Esophagus squamous epithelium (tissue), 5 donors: ENCODE results near the gene FAM135A. TPM values are rescaled to one million over a fixed set of nuclear protein-coding genes. Genes with fewer than 3 reads are reported as not detected.

ENCODE experiments used
- DNase-seq: peaks from one replicate; lab custom pipeline; 2025; lab: John Stamatoyannopoulos, UW
- H3K27ac ChIP-seq, 4 donors: fragments of 200-600 bp; sonication (generic); one replicate each; pipeline ENCODE4 v1.5.1; 2016 to 2019; ENCODE audit warnings: mild to moderate bottlenecking in 1 of 4
- H3K27me3 ChIP-seq, 4 donors: fragments of 200-600 bp; sonication (generic); 1 replicate in 3 of 4; 2 replicates in 1 of 4; pipeline versions ENCODE4 v1.5.1 to v1.6.0; 2017 to 2021; ENCODE audit warnings: antibody characterized with exemption in 1 of 4
- H3K36me3 ChIP-seq, 3 donors: fragments of 200-600 bp; sonication (generic); one replicate each; pipeline ENCODE4 v1.5.1; 2016 to 2019
- H3K4me1 ChIP-seq, 3 donors: fragments of 200-600 bp; sonication (generic); one replicate each; pipeline ENCODE4 v1.5.1; 2017 to 2019
- H3K4me3 ChIP-seq, 4 donors: fragments of 200-600 bp; sonication (generic); 1 replicate in 3 of 4; 2 replicates in 1 of 4; pipeline ENCODE4 v1.5.1; 2016 to 2019; ENCODE audit warnings: mild to moderate bottlenecking in 2 of 4, moderate library complexity in 1 of 4
- H3K9me3 ChIP-seq, 3 donors: fragments of 200-600 bp; sonication (generic); one replicate each; pipeline ENCODE4 v1.5.1; 2016 to 2019
- POLR2A ChIP-seq, 4 donors: fragments of 450-650 bp; IDR thresholded peaks; one replicate each; pipeline ENCODE4 v1.6.1; 2017; ENCODE audit warnings: antibody characterized with exemption in 4 of 4, mild to moderate bottlenecking in 4 of 4, moderate library complexity in 3 of 4
- WGBS, 2 donors: methylation state at CpG; one replicate each; pipeline ENCODE4 v1.1.5; 2018; 5-methylcytosine and 5-hydroxymethylcytosine counted together
- intact Hi-C: fragments of 100-400 bp; cut with DNase I; formaldehyde crosslinking; loops from one replicate; pipeline ENCODE4 v1.15.0; 2022
- total RNA-seq, 4 donors: library from RNA; depleted of rRNA; stranded (reverse); fragments of >200 nt; gene quantifications; one replicate each; pipeline ENCODE4 v1.1.0, GENCODE V29; 2016
- TF ChIP-seq, protein P1 (sequence below), 6 experiments: fragments of 450-650 bp in 4 of 6; fragments of 200-600 bp in 2 of 6; sonication (generic) in 2 of 6; IDR thresholded peaks; one replicate each; pipeline ENCODE4 v1.5.1; 2016 to 2019; ENCODE audit warnings: antibody characterized with exemption in 6 of 6, mild to moderate bottlenecking in 4 of 6, moderate library complexity in 4 of 6
- donor health status: DM: yes; HTN: yes; CAD: no.

FAM135A gene
- total RNA-seq, 4 donors from 2014 or later: 81.4 to 142 (median 120) TPM

DNA sequence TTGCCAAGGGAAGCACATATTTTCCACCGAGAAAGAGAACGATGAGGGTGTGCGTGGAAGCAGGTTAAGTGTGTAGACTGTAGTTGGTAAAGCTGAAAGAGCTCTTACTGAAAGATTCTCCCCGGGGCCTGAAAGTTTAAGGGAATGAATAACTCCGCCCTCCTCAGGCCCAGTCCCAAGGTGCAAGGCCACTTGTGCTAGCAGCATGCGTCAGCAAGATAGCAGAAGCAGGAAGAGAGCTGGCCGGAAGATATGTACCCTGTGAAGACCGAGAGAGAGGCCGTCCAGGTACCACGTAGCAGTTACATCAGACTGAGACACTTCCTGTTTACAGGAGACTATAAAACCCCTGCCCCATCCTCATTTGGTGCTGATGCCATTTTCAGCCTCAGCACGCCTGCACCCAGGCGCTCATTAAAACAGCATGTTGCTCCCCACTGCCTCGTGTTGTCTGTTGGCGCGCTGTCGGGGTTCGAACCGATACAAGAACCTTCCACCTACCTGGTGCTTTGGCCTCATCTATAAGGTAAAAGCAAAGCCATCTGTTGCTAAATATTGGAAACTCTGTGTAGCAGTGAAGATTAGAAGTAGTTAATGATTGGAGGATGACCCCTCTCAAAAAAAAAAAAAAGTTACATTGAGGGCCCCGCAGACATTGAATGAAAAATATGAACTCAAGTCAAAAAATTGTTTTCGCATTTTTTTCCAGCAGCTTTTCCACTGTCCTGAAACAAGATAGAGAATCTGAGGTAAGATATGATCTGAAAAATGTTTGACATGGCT lies 18.6 kb upstream of the FAM135A start:
- WGBS, 2 donors: 85 to 95% methylated on average over 16 to 18 of the region's 20 CpGs
- peak overlapping the region in 3 of 4 donors; percentile 72 to 90 (median 88) for H3K27ac ChIP-seq

DNA sequence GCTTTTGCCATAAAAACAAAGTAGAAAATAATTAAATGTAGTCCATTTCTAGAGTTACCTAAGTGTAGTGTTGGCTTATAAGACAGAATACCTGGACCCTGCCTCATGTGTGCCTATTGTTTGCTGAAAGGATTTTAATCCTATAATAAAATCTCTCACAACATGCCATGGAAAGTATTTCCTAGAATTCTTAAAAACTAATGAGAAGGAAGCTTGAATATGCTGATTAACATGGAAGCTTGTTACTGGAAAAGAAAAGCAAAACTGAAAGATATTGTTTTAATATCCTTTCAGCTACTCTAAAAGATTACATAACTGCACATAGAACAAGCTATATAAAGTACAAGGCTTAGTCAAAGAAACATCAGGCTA lies 18.0 kb upstream of the FAM135A start:
- Histone ChIP-seq H3K9me3 (no peaks in the 10 kb centered on the region), H3K4me1 (peaks cover 0 to 49% (median 23%) of the 10 kb centered on the region in 3 donors), H3K36me3 (no peaks in the 10 kb centered on the region), H3K4me3 (no peak overlapping the region), H3K27me3 (no peaks in the 10 kb centered on the region), H3K27ac (peak overlapping the region in 3 of 4 donors; percentile 72 to 90 (median 88))
- DNase-seq: no peak
- intact Hi-C loops: no loop called here
- no peak for TF ChIP-seq POLR2A (IDR thresholded peaks at IDR 0.05)
- TF ChIP-seq, protein P1, sequence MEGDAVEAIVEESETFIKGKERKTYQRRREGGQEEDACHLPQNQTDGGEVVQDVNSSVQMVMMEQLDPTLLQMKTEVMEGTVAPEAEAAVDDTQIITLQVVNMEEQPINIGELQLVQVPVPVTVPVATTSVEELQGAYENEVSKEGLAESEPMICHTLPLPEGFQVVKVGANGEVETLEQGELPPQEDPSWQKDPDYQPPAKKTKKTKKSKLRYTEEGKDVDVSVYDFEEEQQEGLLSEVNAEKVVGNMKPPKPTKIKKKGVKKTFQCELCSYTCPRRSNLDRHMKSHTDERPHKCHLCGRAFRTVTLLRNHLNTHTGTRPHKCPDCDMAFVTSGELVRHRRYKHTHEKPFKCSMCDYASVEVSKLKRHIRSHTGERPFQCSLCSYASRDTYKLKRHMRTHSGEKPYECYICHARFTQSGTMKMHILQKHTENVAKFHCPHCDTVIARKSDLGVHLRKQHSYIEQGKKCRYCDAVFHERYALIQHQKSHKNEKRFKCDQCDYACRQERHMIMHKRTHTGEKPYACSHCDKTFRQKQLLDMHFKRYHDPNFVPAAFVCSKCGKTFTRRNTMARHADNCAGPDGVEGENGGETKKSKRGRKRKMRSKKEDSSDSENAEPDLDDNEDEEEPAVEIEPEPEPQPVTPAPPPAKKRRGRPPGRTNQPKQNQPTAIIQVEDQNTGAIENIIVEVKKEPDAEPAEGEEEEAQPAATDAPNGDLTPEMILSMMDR (IDR thresholded peaks at IDR 0.05): no peak

More for the DNA sequence above, 18.6 kb upstream of the FAM135A start:
- Histone ChIP-seq H3K9me3 (no peaks in the 10 kb centered on the region), H3K36me3 (no peaks in the 10 kb centered on the region), H3K4me1 (peaks cover 0 to 44% (median 19%) of the 10 kb centered on the region in 3 donors), H3K4me3 (no peak overlapping the region), H3K27me3 (no peaks in the 10 kb centered on the region)
- no peak for DNase-seq
- intact Hi-C loops: no loop called here
- TF ChIP-seq POLR2A (IDR thresholded peaks at IDR 0.05): no peak
- TF ChIP-seq, protein P1 (IDR thresholded peaks at IDR 0.05): no peak

DNA sequence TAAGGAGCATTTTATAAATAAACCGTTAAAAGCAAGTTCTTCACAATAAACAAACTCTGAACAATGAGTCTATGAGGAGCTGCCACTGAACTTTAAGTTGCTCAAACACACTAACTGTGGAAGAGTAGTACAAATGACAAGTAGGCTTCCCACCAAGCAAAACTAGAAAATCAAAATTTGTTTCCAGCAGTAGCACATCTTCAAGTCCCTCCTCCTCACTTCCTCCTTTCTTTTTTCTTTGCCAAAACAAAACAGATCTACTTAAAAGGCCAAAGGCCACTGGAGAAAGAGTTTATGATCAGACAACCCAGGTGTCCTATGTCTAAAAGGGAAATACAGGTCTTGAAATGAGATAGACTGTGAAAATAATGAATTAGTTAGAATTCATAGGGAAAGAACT lies 17.1 kb upstream of the FAM135A start:
- no peaks in the 10 kb centered on the region for H3K9me3 ChIP-seq
- no peaks in the 10 kb centered on the region for H3K36me3 ChIP-seq
- intact Hi-C loops: no loop called here
- H3K27me3 ChIP-seq: no peaks in the 10 kb centered on the region
- H3K4me3 ChIP-seq: no peak overlapping the region
- H3K27ac ChIP-seq: peak overlapping the region; percentile 50 to 90 (median 80)
- WGBS, 2 donors: 33 to 55% methylated on average over 1 of the region's 1 CpG
- H3K4me1 ChIP-seq: peaks cover 0 to 54% (median 23%) of the 10 kb centered on the region in 3 donors
- DNase-seq: no peak
- TF ChIP-seq, protein P1 (IDR thresholded peaks at IDR 0.05): no peak
- no peak for TF ChIP-seq POLR2A (IDR thresholded peaks at IDR 0.05)

DNA sequence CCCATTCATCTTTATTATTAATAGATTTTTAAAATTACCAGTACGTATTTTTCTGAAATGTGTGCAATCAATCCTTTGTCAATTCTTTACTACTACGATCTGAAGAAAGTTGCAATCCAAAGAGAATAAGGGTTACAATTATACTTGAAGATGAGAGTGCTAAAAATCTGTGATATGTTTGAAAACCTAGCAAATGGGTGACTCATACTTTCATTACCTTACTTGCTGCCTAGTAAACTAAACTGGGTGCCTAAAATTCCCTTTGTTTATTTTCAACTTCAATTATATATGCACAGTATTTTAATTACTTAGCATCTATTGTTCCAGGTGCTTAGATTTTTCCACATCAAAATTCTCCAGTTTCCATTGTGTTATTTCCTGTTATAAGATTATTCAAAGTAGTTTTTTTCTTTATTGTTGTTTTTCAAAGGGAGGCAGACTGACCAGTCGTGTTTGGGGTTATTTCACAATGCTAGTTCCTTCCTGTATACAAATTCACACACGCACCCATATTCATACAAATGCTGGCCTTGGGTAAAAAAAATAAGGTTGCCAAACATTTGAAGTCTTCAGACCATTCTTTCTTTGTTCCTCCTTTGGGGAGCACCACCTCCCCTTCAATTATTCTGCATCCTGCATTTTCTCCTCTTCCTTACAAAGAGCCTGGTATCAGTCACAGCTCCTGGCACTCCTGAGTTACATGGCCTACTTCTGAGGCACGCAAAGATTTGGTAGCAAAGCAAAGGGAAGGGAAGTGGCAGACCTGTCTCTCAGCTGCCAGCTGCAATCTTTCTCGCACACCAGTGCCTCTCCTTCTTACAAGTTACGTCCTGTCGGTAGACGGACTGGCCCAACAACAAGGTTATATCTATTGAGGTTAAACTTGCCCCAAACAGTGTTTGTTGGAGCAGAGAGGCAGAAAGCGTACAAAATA lies 16.2 kb upstream of the FAM135A start:
- DNase-seq: no peak

More for the DNA sequence above, 16.2 kb upstream of the FAM135A start:
- Histone ChIP-seq H3K27me3 (no peaks in the 10 kb centered on the region), H3K36me3 (no peaks in the 10 kb centered on the region), H3K4me3 (peak overlapping the region in 3 of 4 donors; percentile 33 to 42 (median 34)), H3K27ac (peak overlapping the region; percentile 72 to 90 (median 84)), H3K9me3 (no peaks in the 10 kb centered on the region), H3K4me1 (peaks cover 0 to 54% (median 23%) of the 10 kb centered on the region in 3 donors)
- WGBS, 2 donors: 21 to 24% methylated on average over 8 to 10 of the region's 10 CpGs
- intact Hi-C loops: no loop called here
- TF ChIP-seq, protein P1 (IDR thresholded peaks at IDR 0.05): no peak
- no peak for TF ChIP-seq POLR2A (IDR thresholded peaks at IDR 0.05)
